Endothelial cell of umbilical vein (primary cell): ENCODE data around the gene RNF5.

Experiments
- CTCF ChIP-seq, 2 donors: IDR thresholded peaks; 1 replicate in 1 of 2; 2 replicates in 1 of 2; pipeline ENCODE4 v1.5.1; 2011; ENCODE audit warnings: low read length in 2 of 2, mild to moderate bottlenecking in 2 of 2, moderate library complexity in 2 of 2, control low read depth in 1 of 2, inconsistent platforms in 1 of 2, low read depth in 1 of 2; ENCODE audit not compliant: insufficient read depth in 1 of 2; ENCODE audit errors: extremely low read depth in 1 of 2
- POLR2A ChIP-seq: IDR thresholded peaks from 2 replicates; pipeline ENCODE4 v1.6.1; 2012; ENCODE audit warnings: low read depth, mild to moderate bottlenecking, control low read depth, low read length
- POLR2AphosphoS5 ChIP-seq: IDR thresholded peaks from 2 replicates; pipeline ENCODE4 v1.6.1; 2012; ENCODE audit warnings: low read depth, mild to moderate bottlenecking, control low read depth, low read length, moderate library complexity; ENCODE audit not compliant: insufficient read depth

GRCh38 chr6:32146287-32146686 is 31.9 kb upstream of the RNF5 start:
- TF ChIP-seq POLR2A (no peak), POLR2AphosphoS5 (no peak), CTCF (IDR thresholded peaks at IDR 0.05; ENCODE audit: extremely low read depth in 1 of 2, insufficient read depth in 1 of 2, low read depth in 1 of 2, low read length in 2 of 2) (no peak)
